HG02938 (cell line): ENCODE measurements around the gene MMP13.
"Not testable (repeated sequence)": the region's sequence is repeated elsewhere in the genome, so short reads cannot be mapped to it uniquely, and the experiment has no call there.

Source experiments
- ATAC-seq: cut with Tn5 transposase; IDR thresholded peaks from one replicate; pipeline ENCODE4 v1.9.1; 2021; ENCODE audit warnings: mild to moderate bottlenecking, moderate library complexity; ENCODE audit not compliant: unreplicated experiment

The MMP13 gene

DNA sequence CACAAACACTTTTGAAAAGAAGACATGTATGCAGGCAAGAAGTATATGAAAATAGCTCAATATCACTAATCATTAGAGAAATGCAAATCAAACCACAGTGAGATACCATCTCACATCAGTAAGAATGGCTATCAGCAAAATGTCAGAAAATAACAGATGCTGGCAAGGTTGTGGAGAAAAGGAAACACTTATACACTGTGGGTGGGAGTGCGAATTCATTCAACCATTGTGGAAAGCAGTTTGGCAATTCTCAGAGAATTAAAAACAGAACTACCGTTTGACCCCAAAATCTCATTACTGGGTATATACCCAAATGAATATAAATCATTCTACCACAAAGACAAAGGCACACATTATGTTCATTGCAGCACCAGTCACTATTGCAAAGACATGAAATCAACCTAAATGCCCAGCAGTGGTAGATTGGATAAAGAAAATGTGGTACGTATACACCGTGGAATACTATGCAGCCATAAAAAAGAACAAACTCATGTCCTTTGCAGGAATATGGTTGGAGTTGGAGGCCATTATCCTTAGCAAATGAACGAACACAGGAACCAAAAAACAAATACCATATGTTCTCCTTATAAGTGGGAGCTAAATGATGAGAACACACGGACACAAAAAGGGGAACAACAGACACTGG is 18.5 kb downstream of the MMP13 start:
- ATAC-seq = no peak

DNA sequence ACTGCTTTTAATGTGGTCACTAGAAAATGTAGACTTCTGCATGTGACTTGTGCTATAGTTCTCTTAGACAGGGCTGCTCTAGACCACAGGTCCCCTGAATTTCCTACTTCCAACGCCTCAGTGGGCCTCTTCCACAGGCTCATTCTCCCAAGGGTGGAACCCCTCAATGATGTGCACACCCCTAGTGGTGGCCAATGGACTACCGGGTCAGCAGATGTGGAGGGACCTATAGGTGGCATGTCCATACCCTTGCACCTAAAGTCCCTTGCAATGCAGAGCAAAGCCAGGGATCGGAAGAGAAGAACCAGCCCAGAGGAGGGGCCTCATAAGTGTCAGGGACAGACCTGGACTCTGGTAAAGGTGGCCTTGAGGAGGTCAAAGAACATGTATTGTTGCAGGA is 20.0 kb downstream of the MMP13 start:
- no peak for ATAC-seq

DNA sequence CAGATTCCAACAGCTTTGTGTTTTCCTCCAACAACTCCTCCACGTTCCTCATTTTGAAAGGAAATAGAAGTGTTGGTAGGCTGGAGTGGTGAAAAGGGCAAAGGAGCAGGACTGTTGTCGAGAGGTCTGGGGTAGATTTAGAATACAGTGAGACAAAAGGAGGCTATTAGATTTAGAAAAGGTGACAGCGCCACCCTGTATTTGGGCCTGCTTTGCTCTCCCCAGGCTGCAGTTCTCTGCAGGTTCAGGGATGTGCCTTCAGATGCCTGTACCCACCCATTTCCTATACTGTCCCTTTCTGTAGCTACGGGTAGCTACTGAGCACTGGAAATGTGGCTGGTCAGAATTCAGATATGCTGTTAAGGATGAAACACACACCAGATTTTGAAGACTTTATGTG is 20.8 kb downstream of the MMP13 start:
- no peak for ATAC-seq

DNA sequence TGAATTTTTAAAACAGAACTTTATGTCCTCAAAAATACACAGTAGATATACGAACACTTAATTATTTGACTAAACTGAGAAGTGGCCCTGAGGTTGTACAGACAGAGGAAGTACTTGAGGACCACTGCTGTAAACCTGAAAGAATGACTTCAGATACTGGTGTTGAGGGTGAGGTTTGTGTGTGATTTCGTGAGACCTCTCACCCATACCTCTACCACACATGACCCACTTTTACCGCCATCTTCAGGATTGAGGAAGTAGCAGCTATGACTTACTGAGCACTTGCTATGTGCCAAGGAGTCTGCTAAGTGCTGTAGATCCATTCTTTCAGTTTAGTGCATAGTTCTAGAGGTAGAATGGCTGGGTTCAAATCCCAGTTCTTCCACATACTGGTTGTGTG is 21.9 kb downstream of the MMP13 start:
- peak; percentile 62 for ATAC-seq

DNA sequence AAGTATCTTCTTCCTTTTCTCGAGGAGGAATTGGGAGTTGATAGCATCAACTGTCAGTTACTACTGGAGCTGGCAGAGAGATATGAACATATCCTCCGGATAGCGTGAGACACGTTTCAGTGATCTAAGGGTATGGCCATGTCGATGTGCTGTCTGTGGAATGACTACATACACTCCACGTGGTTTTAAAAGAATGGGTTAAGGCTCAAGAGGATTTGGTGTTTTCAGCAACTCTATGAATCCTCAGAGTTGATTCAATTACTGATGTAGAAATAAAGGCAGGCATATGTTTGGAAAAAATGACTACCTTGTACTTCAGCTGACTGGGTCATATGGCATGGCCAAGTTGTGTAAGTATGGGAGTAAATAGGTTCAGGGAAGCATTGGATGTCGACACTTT is 22.9 kb downstream of the MMP13 start:
- no peak for ATAC-seq

DNA sequence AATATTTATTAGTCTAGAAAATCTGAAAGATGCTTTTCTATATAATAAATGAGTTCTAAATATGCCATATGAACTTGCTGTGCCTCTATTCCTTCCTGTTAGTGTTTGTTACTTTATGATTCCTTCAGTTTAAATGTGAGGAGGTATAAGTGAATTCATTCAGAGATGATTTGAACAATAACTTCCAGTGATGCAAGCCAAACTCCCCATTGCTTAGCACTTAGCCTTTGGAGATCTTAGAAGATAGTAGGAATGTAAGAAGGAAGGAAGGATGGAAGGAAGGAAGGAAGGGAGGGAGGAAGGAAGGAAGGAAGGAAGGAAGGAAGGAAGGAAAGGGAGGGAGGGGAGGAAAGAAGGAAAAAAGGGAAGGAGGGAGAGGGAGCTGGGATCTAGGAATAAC is 25.1 kb downstream of the MMP13 start:
- no peak for ATAC-seq

DNA sequence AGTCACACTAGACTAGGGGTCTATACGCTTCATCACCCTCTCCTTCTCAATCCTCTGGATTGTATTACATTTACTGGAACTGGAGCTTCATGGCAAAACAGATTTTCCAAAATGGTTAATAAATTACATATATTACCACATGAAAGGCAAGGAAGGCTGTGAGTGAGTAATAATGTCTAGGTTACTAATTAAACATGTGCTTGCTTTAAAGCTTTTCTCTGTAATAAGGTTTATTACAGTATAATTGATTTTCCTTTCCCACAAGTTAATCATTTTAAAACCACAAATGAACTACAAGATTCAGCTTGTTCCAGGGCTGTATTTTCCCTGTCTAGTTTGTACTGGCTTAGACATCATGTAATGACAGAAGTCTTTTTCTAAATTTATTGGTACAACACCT is 25.6 kb downstream of the MMP13 start:
- ATAC-seq = no peak

DNA sequence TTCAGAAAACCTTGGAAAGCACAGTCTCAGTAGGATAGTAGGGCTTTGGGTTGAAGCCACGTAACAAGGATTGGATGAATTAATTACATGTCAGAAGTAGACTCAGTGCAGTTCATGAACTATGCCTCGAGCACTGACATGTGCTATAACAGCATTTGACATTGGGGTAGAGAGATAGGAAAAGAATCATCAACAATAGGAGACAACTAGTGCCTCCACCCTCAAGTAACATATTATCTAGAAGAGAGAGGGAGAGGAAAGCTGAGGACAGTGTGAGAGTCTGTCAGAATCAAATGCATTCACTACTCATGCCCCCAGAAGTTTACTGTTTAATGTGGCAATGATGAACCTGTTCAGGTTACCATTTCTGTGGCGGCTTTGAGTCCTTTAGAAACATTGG is 26.4 kb downstream of the MMP13 start:
- no peak for ATAC-seq

DNA sequence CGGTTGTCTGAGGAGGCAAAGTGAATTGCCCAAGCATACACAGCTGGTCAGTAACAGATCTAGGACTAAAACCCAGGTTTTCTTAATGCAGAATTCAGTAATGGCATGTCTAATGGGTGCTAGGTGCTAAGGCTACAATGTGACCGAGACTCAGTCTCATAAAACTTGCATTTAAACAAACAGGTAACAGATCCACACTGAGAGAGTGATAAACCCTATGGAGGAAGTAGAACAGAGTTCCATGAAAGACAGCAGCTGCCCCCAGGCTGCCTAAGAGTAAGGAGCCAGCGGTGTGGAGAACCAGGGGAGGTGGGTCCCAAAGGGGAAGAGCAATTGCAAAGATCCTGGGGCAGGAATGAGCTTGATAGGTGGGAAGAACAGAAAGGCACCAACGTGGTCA is 27.3 kb downstream of the MMP13 start:
- no peak for ATAC-seq

DNA sequence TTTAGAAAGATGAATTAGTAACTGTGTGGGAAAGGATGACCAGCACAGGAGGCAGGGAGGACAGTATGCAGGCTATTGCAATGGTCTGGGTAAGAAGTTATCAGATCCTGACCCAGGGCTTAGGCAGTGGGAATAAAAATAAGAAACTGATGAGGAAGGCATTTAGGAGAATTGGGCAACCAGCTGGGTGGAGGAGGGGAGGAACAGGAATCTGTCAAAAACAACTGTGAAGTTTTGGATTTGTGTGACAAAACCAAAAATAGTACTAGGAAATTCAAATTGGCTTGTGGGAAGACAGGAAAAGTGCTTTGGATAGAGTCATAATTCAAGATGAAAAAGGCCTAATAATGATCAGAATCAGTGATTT is 27.9 kb downstream of the MMP13 start:
- ATAC-seq = no peak

DNA sequence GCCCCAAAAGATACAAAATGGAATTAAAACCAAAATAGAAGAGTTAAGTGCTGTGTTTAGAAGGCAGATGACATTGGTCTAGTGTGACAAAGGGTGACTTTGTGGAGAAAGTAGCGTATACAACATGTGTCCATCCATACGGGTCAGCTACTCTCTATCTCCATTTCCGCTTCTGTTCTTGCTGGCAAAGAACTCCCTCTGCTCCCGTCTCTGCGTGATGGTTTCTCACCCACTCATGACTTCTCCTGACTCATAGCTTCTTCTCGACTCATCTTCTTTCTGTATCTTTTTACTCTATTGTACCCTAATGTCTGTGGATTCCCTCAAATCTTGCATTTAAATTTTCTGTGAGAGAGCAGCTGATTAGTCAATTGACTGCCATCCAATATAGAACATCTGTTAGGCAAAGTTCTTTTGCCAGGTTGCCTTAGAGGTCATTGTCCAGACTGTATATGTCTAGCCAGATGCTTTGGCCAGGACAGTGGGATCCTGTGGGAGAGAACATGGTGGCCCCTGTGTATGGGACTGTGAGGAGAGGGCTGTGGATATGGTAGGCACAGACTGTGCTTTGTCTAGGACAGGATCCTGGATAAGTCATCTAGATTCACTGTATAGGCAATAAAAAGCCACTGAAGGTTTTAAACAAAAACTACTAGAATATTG is 28.4 kb downstream of the MMP13 start:
- ATAC-seq = no peak

DNA sequence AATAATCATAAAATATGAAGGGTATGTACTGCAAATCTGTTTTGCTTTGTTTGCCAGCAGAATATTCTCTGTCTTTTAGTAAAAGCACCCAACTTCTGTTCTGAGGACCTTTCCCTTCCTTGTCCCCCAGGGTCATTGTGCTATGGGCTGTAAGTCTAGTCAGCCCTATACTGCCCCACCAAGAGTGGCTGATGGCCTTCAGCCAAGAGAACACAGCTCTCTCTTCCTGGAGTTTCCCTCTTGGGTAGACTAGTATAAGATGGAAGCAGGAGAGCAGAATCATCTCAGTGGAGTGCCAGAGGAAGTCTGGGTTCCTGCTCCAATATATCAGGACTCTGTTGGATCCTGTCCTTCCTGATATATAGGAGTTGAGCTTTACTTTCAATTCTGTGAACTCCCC is 29.0 kb downstream of the MMP13 start:
- ATAC-seq = no peak

DNA sequence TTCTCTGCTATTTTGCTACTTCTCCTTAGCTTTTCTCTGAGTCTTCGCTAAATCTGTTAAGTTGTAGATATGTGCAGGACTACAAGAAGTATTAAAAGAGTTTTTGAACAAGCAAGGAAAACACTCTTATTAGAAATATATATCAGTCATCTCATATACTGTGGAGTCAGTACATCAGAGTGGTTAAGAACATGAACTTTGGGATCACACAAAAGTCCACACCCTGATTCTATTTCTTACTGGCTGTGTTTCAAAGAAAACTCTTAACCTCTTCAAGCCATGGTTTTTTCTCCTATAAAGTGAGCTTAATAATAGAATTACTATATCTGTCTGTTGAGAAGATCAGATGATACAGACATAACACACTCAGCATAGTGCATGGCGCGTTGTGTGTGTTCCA is 29.5 kb downstream of the MMP13 start:
- ATAC-seq = no peak

DNA sequence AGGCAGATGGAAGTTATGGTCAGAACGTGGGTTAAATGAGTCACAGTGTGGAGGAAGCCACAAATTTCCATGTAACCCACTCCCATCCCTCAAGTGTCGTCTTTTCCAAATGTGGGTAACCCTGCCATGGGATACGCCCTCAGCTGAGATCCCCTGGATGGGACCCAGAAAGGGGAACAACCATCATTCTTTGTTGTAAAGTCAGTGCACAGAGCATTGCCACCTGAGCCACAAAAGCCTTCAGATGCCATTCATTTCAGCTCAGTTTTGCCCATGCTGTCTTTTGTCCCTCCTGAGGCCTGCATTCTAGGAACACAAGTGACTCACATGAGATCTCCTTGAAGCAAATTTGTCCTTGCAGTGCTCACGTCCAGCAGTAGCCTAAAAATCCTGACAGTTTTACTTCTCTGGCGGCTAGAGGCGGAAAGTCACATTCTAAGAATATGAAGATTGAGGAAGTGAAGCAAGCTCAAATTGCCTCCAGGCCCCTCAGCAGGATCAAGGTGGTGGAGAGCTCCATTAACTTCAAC is 30.6 kb downstream of the MMP13 start:
- peak; percentile 49 for ATAC-seq

DNA sequence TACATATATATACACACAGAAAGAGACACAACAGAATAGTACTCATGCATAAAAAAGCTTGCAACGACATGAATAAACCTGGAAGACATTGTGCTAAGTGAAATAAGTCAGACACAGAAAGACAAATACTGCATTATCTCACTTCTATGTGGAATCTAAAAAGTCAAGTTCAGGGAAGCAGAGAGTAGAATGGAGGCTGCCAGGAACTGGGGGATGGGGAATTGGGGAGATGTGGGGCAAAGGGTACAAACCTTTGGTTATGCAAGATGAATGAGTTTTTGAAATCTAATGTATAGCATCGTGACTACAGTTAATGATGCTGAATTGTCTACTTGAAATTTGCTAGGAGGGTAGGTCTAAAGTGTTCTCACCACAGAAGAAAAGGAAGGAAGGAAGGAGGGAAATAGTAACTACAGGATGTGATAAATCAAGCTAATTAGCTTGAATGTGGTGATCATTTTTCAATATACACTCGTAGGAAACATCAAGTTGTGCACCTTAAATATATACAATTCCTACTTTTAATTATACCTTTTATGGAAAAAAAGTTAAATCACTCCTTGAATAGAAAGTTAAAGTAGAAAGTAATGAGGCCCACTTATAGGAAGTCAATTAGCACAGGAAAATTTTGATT is 33.8 kb downstream of the MMP13 start:
- no peak for ATAC-seq

DNA sequence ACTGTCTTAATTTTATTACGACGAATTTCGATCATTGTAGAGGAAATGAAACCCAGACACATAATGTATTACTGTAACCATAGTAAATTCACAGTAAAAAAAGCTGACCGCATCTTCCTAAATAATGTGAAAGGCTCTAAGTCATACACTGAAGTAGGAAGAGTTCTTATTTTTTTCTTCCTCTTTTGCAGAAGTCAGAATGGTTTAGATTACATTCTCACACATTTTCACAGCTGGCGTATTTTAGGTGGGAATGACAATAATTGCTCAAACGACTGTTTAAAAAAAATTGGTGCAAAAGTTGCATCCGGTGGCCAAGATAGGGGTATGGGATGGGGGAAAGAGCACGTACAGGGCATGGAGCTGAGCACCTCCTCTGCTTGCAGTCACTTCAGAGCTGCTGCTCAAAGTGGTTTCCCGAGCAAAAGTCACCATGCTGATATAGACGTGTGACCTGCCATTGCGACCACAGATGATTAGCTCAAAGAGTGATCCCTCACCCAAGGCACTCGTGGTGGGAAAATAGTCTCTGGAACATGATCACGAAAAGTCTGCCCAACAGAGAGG is 35.3 kb downstream of the MMP13 start:
- peak; percentile 95 for ATAC-seq

DNA sequence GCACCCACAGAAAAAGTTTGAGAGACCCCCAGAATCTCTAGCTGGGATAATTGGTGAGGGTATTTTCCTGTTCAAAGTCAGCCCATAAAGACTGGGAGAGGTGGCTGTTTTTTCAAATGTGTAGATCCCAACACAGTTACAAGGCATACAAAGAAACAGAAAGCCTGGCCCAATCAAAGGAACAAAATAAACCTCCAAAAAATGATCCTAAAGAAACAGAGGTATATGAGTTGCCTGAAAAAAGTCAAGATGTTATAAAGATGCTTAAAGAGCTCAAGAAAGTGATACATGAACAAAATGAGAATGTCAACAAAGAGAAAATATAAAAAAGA is 40.5 kb downstream of the MMP13 start:
- ATAC-seq = no peak

DNA sequence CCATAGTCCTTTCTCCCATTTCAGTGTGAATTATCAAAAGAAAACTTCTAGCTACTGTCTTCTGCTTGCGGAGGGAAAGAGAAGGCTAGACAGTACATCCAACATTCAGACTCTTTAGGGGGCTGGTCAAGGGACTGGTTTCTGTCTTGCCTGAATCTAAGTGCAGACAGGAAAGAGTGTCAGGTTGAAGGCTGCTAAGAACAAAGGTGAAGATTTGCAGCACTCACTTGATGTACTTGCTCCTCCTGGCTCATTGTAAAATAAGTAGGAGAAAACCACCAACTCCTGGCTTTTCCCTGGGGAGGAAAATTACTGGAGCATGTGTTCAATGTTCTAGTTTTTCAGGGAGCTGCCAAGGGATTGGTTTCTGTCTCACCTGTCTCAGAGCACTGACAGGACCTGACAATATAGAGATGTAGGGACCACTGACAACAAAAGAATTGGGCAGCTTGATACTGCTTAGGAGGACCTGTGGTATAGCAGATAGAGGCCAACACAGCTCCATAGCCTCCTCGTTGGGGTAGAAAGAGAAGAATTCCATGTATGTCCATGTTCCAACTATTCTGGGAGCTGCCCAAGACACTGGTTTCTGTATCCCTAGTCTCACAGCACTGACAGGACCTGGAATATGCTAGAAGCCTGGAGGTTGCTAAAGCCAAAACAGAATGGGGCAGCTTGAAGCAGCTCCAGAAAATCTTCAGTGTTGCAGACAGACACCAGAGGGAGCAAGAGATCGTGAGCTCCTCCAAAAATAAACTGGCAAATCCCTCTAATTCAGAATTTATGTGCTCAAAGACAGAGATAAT is 41.1 kb downstream of the MMP13 start:
- ATAC-seq = no peak

DNA sequence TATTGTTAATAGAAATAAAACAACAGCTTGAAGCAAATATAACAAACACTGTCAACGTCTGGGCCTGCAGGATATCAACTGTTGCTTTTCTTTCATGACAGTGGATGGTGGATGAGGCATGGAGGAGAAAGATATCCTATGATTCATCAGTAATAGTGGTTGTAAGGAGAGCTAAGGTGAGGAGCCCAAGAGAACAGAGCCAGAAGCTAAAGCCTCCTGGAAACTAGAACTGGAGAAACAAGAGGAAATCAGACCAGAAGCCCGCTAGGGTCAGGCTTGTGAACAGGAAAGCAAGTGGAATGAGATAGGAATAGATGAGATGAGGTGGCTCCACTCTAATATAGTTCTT is 43.1 kb downstream of the MMP13 start:
- ATAC-seq = no peak

DNA sequence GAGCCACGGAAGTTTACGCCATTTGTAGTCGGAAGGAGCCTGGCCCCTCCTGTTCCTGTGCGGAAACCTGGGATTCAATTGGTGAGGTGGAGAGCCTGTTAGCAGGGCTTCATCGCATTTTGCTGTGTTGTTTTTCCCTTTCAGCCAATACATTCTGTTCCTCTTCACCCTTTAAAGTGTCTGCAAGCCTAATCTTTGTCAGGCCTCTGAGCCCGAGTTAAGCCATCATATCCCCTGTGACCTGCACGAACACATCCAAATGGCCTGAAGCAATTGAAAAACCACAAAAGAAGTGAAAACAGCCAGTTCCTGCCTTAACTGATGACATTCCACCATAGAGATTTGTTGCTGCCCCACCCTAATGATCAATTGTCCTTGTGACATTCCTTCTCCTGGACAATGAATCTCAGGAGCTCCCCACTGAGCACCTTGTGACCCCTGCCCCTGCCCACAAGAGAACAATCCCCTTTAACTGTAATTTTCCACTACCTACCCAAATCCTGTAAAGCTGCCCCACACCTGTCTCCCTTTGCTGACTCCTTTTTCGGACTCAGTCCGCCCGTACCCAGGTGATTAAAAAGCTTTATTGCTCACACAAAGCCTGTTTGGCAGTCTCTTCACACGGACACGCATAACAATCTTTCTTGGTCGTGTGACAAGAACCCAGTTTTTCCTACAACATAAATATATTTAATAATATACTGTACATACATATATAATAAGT is 43.6 kb downstream of the MMP13 start:
- ATAC-seq = no peak

DNA sequence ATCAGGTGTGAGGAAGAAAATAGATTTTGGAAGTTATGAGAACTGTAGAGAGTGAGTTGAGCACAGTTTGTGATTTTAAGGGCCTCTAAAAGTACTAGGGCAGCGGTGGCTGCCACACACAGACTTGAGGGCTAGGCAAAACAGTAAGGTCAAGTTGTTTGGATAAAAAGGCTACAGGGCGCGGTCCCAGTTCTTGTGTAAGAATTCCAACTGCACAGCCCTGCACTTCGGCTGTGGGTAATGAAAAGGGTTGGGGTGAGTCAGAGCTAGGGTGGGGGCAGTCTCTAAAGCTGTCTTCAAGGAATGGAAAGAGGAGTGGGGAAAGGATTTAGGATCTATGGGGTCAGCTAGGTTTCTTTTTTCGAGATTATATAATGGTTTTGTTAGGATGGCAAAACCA is 49.7 kb downstream of the MMP13 start:
- ATAC-seq = not testable (repeated sequence)
